ENCODE results near the gene PLEKHB2.
A peak's percentile ranks its signal among the peaks of the same experiment; 100 is the strongest.
"Not testable (repeated sequence)": the region's sequence is repeated elsewhere in the genome, so short reads cannot be mapped to it uniquely, and the experiment has no call there.

PLEKHB2 gene

DNA sequence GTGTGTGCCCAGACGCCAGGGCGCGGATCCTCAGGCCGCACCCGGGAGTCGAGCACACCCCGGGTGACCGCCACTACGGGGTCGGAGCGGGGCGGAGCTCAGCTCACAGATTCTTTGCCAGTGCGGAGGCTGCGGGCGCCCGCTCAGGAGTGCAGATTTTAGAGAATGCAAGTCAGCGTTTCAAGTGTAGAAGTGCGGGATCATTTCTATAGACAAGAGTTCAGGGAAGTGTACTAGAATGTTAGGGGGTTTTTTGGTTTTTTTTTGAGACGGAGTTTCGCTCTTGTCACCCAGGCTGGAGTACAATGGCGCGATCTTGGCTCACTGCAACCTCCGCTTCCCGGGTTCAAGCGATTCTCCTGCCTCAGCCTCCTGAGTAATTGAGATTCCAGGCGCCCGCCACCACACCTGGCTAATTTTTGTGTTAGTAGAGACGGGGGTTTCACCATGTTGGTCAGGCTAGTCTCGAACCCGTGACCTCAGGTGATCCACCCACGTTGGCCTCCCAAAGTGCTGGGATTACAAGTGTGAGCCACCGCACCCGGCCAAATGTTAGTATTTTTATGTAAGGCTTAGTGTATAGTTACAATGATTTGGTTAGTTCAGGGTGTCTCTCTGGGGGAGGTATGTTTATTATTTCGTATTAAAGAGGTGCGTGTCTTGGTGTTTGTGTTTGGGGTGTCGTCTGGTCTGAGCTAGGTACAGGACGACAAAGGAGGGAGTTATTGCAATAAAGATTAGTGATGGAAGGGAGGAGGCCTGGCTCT is 11.3 kb upstream of the PLEKHB2 start:
- DNase-seq, result peak; percentile 82

DNA sequence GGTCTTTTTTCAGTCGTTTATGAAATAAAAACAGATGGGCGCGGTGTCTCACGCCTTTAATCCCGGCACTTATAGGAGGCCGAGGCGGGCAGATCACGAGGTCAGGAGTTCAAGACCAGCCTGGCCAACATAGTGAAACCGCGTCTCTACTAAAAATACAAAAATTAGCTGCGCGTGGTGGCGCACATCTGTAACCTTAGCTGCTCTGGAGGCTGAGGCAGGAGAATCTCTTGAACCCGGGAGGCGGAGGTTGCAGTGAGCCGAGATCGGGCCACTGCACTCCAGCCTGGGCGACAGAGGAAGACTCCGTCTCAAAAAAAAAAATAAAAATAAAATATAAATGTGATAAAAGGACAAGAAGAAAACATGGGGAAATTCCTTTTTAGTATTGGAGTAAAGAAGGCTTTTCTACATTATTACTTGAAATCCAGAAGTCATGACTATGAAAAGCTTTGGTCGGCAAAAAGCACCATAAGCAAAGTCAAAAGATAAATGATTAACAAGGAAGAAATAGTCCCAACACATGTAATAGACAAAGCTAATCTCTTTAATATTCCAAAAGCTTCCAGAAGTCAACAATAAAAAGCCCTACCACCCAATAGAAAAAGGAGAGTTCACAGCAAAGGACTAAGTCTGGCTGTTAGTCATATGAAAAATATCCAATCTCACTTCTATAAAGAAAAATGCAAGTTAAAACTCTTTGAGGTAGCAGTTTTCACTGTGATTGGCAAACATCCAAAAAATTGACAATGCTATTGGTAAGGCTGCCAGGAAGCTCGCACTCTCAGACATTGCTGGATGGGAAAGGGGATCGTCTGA is 10.5 kb upstream of the PLEKHB2 start:
- DNase-seq, result no peak

DNA sequence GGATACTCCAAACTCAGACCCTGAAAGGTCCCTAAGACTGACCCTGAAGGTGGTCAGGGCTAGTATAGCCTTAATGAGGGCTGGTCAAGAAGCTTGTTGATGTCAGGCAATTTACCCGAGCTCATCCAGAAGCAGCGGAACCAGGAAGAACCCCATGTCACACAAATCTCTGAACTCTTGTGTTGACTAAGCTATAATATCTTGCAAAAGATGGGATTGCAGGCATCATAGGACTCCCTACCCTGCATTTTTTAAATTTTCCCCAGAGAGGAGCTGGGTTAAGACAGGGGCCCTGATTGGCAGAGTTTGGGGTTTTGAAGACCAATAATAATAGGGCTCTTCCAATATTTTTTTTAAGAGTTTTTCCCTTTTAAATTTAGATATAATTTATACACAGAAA is 2.0 kb upstream of the PLEKHB2 start:
- DNase-seq, result no peak

DNA sequence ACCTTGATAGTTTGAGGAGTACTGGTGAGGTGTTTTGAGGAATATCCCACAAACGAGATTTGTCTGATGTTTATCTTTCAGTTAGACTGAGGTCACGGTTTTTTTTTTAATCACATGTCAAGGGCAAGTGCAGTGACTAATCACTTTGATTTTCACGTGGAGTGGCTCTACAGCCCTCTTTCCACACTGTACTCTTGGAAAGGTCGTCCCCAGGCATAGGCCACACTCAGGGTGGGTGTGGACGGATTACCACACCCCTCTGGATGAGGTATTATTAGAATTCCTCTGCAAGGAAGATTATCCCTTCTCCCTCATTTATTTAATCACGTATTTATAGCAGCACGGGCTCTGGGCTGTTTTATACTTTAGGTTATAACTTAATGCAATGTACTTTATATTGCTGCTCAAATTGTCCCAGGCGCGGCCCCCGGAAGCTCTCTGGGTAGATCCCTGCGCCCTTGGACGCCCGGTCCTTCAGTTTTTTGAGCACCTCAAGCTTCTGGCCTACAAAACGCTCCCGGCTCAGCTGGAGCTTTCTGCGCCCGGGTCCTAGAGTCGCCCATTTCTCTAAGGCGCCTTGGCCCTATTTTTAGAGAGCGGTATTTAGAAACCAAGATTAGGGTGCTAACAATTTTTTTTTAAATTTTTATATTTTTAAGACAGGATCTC is 515 bp upstream of the PLEKHB2 start:
- peak; percentile 96 for DNase-seq

DNA sequence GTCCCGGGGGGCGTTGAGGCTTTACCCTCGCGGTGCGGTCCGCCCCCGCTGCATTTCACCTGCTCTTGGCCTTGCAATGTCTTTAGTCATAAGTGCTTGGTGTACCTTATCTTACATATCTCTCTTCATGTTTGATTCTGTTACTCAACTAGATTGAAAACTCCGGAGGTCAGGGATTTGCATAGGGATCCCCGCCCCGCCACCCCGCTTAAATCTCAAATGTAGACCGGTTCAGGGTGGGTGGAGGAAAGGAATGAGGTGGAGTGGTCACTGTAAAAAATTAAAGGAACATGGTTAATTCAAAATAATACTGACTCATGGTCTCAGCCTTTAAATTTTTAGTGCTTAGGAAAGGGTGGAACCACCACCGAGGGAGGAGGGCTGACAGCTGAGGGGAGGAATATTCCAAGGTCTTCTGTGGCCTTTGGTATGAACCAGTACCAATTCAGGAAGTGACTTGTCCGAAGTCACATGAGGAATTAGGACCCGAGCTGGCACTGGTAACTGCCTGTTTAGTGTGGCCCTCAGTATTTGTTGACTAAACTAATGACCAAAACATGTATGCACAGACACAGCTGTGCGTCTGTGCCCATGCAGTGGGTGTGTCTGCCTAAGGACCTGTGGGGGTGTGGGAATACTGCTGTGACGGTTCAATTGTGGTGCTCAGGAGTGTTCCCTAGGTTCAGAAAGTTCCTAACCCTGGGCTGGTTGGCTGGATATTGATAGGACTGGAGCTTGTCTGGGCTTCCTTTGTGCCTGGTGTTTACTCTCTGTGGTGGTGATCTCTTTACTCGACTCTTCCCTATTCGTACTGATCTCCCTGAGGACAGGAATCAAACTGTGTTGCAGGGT is 1.0 kb downstream of the PLEKHB2 start:
- DNase-seq, result peak; percentile 16

DNA sequence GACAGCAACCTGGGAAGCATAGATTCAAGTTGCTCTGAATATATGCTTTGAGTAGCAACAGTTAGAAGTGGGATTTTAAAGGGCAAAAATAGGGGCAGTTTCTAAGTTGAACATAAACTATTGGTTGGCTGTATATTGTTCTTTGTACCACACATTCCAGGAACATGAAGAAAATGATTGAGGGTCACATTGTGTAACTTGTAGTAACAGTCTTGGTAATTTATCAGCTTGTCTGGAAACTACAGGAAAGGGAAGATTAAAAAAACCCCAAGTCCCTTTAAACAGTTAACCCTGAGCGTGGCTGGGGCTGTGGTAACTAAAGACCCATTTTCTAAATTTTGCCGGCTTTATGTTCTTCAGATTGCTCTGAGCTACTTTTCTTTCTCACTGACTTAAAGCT is 7.4 kb downstream of the PLEKHB2 start:
- DNase-seq, result no peak

DNA sequence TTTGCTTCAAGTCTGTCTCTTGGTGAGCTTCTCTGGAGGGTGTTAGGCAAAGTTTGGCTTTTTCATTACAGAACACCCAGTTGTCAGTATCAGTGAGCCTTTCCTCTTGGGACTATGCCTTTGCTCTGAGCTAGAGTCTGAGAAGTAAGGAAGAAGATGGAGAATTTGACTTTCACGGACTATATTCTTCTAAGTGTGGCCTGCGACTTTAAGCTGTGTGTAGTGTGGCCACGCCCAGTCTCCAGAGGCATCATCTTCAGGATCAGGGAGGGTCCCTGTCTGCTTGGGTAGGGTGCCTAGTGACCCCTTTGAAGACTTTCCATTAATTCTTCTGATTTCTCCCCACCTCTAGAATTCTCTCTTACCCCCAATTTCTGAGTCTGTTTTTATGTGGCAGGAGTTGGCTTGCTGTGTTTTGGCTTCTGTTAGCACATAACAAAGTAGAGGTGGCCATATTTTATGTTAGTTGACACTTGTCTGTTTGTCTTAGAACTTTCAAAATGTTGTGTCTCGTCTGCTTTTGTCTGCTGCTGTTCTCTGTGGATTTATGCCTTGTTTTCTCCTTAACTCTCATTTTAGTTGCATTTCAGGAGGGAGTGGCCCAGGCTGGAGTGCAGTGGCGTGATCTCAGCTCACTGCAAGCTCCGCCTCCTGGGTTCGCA is 8.6 kb downstream of the PLEKHB2 start:
- DNase-seq, result no peak

DNA sequence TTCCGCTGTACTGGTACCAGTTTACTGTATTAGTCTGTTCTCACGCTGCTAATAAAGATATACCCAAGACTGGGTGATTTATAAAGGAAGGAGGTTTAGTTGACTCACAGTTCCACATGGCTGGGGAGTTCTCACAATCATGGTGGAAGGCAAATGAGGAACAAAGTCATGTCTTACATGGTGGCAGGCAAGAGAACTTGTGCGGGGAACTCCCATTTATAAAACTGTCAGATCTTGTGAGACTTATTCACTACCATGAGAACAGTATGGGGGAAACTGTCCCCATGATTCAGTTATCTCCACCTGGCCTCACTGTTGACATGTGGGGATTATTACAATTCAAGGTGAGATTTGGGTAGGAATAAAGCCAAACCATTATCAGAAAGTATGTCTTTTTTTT is 9.8 kb downstream of the PLEKHB2 start:
- DNase-seq, result not testable (repeated sequence)

DNA sequence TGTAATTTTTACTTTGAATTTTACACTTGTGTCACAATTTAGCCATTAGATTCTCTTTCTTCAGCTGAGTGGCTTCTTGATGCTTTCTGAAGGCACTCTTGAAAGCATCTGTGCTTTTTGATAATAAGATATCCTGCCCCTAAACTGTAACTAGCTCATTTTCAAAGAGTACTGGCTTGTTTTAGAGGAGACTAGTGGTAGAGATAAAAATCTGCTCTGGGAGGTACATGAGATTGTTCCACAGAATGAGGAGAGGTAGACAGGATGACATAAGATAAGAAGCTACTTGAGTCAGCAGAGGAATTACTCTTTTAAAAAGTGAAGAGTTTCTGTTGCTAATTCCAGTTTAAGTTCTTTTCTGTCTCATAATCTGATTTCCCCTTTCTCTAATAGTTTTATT is 10.6 kb downstream of the PLEKHB2 start:
- DNase-seq, result no peak

DNA sequence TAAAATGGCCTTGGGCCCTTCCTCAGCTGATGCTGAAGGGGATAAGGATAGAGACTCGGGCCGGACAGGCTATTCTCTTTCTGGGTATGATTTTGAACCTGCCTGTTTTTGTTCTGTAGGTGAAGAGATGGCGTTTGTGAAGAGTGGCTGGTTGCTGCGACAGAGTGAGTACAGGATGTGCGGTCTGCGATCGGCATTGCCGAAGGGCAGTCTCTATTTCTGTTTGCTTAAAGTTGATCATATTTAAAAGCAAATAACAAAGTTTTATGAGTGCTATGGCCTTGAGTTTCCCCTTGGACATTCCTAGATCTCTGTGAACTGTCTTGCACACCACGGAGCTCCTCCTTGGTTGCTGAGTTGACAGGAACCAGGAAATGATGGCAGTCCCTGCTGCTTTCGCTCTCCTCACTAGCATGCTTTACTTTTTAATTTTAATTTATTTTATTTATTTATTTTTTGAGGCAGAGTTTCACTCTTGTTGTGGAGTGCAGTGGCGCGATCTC is 15.7 kb downstream of the PLEKHB2 start:
- DNase-seq, result no peak

DNA sequence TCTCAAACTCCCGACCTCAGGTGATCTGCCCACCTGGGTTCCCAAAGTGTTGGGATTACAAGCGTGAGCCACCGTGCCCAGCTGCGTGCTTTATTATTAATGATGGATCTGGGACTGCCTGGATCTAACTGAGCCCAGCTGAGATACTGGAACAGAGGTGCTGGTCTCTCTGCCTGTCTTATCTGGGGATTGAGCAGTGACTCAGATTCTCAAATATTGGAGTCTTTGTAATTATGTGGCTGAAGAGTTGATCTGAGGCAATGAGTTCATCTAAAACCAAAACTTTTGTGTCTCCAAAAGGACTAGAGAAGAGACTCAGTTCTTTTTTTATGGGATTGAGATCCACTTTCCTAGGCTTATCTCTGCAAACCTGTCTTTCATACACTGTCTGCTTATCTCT is 16.3 kb downstream of the PLEKHB2 start:
- DNase-seq, result no peak

DNA sequence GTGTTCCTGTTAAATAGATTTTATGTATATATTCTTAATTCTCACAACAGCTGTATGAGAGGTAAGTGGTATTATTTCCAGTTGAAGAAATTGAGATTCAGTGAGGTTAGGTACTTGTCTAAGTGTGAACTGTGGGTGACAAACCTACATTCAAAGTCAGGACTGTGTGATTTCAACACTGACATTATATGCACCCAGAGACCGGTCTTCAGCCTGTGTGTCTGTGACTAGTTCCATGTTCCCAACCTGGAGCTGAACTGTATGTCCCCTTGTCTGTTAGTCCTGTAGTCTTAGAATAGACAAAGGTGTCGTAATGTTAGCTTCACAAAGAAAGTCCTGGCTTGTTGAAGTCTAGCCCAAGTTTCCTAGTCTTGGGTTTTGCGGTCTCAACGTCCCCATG is 17.4 kb downstream of the PLEKHB2 start:
- DNase-seq, result no peak

DNA sequence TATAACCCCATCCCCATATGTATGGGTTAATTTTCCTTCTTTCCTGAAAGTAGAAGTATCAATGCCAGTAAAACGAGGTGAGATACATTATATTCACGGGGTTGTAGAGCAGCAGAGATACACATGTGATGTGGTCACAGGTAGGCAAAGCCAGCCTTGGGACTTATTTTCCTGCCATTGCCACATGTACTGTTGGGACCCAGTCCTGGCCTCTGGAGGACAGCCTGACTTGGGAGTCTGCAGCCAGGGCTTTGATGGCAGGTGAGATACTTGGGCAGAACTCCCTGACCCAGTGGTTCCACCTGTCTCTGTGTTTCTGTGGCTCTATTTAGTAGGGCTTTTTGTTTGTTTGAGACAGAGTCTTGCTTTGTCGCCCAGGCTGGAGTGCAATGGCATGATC is 18.1 kb downstream of the PLEKHB2 start:
- DNase-seq, result no peak

DNA sequence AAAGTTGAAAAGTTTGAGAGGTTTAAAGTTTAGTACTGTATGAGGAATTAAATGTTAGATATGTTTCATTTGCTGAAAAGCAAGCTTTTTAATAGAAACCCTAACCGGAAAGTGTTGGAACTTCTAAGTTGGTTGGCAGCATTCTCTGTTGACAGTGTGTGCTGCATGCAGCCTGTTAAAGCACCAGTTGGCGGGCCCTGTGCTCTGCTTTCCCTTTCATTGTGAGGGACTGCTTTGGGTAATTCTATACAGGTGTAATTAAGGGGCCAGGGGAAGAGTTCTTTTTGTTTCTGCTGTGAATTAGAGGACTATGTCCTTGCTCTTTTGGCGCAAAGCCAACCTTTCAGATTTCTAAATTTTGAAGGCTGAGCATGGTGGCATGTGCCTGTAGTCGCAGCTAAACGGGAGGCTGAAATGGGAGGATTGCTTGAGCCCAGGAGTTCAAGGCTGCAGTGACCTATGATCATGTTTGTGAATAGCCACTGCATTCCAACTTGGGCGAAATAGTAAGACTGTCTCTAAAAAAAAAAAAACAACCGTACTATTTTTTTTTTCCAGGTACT is 20.1 kb downstream of the PLEKHB2 start:
- DNase-seq, result no peak

DNA sequence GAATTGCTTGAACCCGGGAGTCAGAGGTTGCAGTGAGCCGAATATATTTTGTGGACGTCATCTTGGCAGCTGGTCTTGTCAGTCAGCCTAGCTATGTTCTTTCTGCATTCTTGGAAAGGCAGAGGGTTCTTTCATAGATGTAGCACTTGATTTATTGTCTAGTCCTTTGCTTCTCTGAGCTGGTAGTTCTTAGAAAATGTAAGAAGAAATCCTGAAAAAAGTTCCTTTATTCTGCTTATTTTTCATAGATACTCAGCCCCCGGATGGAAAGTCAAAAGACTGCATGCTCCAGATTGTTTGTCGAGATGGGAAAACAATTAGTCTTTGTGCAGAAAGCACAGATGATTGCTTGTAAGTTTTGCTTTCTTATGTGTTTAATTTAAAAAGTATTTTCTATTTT is 21.3 kb downstream of the PLEKHB2 start:
- DNase-seq, result no peak

DNA sequence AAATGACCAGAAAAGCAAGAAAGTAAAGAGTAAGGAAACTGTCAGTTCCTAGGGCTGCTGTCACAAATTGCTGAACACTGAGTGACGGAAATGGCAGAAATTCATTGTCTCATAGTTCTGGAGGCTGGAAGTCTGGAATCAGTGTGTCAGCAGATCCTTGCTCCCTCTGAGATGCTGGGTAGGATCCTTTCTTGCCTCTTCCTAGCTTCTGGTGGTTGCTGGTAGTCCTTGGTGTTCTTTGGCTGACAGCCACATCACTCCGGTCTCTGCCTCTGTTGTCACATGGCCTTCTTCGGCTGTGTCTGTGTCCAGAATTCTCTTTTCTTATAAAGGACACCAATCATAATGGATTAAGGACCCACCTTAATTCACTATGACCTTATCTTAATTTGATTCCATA is 21.9 kb downstream of the PLEKHB2 start:
- no peak for DNase-seq

DNA sequence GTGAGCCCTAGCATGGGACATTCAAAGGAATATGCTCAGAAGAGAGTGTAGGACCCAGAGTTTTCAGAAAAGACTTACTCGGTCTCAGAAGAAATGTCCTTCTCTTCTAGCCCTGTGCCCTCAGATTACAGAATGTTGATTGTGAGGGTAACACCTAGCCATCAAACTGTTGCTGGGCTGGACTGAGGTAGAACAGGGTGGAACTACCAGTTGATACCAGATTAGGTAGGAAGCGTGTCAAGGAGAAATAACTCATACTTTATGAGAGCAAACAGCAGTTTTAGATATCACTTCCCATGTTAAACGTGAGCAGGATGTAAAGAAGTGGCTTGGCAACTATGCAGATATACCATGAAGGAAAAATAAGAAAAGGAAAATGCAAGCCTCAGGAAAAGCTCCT is 22.8 kb downstream of the PLEKHB2 start:
- DNase-seq, result no peak

DNA sequence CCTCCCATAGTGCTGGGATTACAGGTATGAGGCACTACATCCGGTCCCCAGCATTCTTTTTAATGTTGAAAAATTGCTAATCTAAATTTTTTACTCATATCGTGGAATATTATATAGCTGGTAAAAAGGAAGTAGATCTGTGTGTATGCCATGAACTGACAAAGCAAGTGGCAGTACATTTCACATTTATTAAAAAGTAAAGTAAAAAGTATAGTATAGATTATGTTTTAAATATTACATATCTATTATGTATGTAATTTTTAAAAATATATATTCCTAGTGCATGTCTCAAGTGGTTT is 25.1 kb downstream of the PLEKHB2 start:
- no peak for DNase-seq

DNA sequence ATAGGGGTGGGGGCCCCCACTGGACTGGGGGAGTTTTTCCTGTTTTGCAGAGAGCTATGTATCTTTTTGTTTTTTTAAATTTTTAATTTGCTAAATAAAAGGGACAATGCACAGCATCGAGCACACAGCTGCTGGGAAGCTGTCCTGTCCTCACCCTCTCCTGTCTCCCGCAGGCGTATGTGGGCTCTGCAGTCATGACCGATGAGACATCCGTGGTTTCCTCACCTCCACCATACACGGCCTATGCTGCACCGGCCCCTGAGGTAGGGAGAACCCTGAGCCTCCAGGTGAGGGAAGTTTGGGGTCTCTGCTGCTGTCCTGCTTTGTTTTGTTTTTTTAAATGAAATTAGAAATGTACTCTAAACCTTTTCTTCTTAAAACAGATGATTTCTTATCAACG is 27.6 kb downstream of the PLEKHB2 start:
- no peak for DNase-seq

DNA sequence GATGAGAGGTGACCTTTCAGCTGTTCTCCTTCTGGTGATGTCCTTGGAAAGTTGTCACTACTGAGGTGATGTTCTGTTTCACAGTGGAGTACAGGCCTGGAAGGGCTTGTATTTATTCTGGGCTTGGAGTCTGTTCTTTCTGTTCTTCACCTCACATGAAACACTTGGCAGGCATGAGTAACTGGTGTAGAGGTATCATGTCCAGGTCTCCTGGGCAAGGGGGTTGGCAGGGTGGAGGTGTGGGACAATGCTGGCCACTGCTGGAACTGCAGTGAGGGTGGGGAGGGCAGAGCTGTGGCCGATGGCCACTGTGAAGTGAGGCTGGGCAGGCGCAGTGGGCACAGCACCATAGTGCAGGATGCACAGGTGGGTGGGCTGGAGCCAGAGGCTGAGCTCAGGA is 35.4 kb downstream of the PLEKHB2 start:
- DNase-seq, result no peak

DNA sequence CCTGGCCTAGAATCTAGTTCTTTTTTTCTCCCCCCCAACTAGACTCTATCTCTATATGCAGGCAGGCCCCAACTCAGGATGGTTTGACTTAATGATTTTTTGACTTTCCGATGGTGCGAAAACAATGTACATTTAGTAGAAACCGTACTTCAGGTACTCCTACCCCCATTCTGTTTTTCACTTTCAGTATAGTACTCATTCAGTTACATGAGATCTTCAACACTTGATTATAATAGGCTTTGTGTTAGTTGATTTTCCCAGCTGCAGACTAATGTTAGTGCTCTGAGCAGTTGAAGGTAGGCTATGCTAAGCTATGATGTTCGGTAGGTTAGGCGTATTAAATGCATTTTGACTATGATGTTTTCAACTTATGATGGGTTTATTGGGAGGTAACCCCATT is 37.7 kb downstream of the PLEKHB2 start:
- DNase-seq, result no peak

DNA sequence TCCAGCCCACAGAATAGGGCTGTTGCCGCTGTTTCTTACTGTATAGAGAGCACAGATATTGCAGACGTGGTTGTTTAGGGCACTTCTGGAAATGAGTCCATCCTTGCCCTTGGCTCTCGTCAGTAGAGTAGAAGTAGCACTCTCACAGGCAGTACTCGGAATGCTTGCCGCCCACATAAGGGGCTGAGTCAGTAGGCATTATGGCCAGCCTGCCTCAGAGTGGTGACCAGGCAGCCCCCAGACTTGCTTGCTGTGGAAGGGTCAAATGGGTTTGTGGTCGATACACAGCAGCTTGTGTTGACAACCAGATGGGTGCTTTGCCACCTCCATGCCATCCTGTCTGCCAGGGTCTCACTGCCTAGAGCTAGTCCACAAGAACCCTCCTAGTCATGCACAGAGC is 38.7 kb downstream of the PLEKHB2 start:
- DNase-seq, result no peak

Data from DMS79 treated with DMSO at 0.1 percent for 48 hours (cell line).